Hematopoietic multipotent progenitor cell treated with erythropoietin and hydrocortisone succinate and interleukin-3 and kit ligand, for 17 days (in vitro differentiated cells): Measurements from ENCODE around the gene PRAF2.

ENCODE experiments used
- DNase-seq: peaks from one replicate; pipeline ENCODE4 v3.0.0-alpha.2; 2015; ENCODE audit warnings: low spot score

Gene PRAF2

DNA sequence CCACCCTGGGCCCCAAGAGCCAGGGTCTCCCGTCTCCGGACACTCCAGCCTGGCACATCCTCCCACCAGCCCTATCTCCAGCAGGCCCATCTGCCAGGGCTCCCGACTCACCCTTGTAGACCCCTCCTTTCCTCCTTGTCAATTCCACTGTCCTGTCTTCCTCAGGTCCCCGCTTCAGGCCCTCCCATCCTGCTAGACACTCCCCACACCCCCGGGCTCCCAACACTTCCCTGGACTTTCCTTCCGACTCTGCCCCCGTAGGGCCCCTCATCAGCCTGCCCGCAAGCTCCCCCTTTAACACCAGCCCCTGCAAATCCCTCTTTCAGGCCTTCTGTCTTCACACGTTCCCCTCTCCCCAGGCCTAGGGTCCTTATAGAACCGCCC, 1.1 kb downstream of the PRAF2 start:
- no peak for DNase-seq

DNA sequence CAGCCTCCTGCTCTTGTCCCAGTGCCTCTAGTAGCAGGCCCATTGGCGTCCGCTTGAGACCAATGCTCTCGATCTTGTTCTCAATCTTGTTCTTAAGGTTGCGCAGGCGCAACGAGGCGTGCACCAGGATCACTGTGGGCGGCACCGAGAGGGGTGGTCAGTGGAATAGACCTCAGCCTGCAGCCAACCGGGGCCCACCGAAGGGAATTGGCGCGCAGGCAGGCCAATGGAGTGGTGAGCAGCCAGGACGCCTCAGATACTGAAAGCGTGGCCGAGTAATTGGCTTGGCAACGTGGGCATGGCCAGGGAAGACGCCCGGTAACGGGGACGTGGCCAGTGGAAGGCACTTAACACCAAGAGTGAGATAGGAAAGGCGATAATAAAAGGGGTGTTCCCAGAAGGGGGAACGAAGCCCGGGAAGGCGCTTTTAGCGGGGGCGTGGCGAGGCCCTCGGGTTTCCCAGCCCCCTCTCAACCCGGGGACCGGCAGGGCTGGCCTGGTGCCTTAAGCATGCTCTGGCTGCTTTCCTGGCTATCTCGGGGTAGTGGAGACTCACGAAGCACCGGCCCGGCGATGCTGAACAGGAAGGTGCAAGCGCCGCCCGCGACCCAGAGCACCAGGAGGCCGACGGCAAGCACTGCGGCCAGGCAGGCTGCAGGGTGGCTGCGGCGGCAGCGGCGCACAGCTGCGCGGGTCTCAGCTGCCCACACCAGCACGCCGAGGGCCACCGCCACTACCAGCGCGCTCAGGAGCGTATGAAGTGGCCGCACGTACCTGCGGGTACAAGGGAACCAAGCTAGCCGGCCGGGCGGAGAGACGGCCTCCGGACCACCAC, 1.7 kb downstream of the PRAF2 start:
- DNase-seq: no peak

DNA sequence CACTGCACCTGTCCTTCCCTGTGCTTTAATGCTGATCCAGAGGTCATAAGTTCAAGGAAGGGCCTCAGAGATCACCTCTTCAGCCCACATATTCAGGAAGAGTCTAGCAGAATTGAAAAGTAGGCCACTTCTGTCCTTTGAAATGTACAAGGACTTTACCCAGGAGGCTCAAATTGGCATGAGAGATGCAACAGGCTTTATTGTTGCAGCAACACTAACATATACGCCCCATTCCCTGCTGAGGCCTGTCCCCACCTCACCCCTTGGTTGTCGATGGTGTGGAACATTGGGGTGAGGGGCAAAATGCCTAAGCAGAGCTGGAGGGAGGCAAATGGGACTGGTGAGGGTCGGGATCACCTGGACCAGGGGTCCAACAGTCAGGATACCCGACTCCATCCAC, 2.8 kb downstream of the PRAF2 start:
- DNase-seq: no peak

DNA sequence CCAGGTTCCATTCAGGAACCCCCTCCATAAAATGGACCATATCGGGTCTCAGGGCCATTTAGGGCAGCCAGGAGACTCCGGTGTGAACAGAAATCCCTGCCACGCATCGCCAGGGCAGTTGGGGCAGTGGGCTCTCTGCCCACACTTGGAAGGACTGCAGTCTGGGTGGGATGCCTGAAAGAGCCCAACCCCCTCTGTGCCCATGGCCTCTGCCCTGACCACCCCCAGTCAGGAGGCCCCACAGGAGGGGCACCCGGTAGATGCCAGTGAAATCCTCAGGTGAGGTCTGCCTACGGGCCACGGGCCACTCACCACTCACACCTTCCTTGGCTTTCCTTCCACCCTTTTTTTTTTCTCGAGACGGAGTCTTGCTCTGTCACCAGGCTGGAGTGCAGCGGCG, 4.8 kb downstream of the PRAF2 start:
- DNase-seq: no peak

DNA sequence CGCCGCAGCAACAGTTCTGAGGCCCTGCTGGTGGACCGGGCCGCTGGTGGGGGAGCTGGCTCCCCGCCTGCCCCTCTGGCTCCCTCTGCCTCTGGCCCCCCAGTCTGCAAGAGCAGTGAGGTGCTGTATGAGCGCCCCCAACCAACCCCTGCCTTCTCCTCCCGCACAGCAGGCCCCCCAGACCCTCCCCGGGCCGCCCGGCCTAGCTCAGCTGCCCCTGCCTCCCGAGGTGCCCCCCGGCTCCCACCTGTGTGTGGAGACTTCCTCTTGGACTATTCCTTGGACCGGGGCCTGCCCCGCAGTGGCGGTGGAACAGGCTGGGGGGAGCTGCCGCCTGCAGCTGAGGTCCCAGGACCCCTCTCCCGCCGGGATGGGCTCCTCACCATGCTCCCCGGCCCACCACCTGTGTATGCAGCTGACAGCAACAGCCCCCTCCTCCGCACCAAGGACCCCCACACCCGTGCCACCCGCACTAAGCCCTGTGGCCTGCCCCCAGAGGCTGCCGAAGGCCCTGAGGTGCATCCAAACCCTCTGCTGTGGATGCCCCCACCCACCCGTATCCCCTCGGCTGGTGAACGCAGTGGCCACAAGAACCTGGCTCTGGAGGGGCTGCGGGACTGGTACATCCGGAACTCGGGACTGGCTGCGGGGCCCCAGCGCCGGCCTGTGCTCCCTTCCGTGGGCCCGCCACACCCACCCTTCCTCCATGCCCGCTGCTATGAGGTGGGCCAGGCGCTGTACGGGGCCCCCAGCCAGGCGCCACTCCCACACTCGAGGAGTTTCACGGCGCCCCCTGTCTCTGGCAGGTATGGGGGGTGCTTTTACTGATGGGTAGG, 6.3 kb downstream of the PRAF2 start:
- no peak for DNase-seq

DNA sequence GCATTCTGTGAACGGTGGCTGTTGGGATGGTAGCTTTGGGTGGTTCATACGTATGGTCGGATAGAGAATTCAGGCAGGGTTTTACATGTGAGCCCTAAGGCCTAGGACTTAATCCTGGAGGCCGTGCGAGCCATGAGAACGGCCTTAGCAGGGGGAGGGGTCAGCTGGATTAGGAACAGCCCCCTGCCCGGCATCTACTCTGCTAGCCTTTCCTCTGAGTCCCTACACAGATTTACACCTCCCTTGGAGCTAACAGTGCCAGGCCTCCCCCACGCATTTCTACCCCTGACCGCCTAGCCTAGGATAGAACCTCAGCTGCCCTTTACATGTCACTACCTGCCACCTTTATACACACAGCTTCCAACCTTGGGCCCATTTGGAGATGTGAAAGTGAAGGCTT, 7.1 kb downstream of the PRAF2 start:
- DNase-seq: no peak

DNA sequence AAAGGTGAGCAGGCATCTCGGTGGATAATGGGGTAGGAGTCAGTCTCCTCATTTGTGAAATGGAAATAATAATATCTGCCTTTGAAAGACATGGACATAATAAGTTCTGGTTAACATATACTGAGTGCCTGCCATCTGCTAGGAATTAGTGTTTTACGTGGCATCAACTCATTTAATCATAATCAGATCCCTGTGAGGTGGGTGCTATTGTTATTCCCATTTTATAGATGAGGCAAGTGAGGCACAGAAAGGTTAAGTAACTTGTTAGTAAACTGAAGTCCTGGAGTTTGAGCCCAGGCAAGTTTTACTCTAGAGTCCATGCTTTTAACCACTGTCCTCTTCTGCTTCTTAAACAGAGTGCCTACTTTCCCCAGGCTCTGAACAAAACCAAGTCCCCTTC, 7.5 kb downstream of the PRAF2 start:
- no peak for DNase-seq

DNA sequence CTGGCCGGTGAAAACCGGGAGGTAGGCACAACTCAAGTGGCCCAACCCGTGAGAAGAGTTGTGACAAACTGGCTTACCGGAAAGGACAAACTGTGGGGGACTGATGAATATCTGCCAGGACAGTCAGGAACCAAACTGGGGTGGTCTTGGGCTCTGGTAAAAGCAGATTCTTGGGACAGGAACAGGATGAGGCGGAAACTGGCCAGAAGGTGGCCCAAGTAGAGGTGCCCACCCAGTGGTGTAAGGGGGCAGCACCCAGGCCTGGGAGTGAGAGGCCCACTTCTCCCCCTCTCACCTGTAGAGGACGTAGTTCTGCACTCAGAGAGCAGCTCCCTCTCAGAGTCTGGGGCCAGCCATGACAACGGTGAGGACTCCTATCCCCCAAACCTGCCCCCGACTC, 9.1 kb downstream of the PRAF2 start:
- no peak for DNase-seq

DNA sequence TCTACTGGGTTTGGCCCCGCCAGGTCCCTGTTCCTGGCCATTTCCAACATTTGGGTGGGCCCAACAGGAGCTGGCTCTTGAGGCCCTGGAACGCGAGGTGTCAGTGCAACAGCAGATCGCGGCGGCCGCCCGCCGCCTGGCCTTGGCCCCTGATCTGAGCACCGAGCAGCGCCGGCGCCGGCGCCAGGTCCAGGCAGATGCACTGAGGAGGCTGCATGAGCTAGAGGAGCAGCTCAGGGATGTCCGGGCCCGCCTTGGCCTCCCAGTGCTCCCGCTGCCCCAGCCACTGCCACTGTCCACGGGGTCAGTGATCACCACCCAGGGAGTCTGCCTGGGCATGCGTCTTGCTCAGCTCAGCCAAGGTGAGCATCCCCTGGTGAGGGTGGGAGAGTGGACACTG, 9.5 kb downstream of the PRAF2 start:
- no peak for DNase-seq

DNA sequence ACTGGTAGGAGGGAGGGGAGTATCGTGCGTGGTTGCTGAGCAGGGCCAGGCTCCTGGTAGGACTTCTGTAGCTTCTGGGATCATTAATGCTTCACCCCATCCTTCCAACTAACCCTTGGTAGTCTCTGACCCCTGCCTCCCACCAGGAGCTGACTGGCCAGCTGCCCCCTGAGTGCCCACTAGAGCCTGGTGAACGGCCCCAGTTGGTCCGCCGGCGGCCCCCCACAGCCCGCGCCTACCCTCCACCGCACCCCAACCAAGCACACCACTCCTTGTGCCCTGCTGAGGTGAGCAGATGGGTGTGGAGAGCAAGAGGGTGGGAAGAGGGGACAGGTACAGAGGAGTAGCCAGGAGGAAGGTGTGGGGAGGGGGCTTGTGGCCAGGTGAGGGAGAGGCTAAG, 10.1 kb downstream of the PRAF2 start:
- DNase-seq: no peak

DNA sequence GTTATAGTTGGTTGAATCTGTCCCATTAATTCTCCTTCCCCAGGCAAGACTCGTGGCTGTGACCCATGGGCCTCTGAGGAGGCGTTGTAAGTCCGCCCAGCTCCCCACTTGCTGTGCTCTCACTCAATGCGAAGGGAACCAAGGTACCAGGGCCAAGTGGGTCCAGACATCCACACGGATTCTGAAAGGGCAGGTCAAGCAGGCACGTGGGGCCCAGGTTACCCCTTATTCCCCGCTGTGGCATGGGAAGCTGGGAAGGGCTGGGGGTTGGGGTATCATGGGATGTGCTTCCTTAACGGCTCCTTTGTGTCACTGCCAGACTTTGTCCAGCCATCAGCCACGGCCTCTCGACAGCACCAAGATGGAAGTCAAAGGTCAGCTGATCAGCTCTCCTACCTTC, 11.9 kb downstream of the PRAF2 start:
- no peak for DNase-seq

DNA sequence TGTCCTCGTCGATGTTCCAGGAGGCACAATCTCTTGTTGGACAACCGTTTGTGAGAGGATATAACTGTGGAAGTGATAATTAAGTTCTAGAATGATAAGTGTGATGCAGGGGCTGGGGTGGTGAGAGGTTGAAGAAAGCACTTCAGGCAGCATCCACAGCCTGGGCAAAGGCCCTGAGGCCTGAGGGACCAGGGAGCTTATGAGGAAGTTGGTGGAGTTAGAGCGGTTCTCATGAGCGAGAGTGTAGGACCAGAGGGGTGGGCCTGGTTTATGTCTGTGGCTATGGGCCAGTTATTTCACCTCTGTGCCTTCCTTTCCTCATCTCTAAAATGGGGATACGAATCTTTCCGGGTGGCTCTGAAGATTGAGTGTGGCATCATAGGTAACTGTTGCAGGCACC, 12.3 kb downstream of the PRAF2 start:
- no peak for DNase-seq

DNA sequence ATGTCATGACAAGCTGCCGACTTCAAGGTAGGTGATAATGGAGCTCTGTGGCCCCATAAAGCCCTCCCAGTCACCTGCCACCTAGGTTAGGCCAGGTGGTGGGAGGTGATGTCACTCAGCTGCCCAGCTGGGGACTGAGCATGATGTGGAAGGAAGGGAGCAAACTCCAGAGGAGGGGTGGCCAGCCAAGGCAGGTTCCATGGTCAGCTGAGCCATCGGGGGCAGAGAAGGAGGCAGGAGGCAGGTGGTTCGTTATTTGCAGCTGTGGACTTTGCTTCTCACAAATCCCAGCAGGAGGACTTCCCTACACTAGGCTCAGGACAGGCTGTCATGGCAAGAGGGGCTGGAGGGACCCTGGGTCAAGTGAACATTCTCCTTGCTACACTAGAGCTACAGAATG, 12.9 kb downstream of the PRAF2 start:
- DNase-seq: no peak

DNA sequence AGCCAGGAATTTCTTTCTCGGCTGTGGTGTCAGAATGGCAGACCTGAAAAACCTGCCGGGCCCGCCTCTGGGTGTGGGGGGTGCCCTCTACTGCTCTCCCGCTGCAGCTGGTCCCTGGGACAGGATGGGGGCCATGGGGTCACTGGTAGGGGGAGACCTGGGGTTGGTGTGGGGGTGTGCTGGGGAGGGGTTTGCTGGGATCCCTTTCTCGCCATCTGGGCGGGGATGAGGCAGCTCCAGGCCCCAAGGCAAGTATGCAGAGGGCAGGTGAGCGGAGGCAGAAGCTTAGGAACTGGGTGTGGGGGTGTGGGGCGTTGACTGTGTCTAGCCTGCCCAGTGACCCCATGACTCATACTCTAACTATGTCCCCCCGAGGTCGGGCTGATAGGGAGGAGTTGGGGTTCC, 14.1 kb downstream of the PRAF2 start:
- no peak for DNase-seq

DNA sequence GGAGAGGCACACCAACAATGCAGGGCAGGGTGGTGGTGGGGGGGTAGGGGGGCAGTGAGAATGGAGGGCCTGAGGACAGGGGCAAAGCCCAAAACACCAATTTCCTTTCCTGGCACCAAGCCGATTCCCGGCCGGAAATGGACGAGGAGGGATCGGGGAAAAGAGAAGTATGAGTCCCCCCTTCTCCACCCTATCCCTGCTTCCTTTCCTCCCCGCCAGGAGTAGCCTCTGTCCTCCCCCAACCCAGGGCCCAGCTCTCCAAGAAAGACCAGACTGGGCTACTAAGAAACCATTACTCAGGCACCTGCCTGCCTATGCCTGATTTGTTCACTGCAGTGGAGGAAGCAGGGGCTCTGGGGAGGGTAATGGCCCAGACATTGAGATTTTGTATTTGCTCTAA, 14.6 kb downstream of the PRAF2 start:
- no peak for DNase-seq

DNA sequence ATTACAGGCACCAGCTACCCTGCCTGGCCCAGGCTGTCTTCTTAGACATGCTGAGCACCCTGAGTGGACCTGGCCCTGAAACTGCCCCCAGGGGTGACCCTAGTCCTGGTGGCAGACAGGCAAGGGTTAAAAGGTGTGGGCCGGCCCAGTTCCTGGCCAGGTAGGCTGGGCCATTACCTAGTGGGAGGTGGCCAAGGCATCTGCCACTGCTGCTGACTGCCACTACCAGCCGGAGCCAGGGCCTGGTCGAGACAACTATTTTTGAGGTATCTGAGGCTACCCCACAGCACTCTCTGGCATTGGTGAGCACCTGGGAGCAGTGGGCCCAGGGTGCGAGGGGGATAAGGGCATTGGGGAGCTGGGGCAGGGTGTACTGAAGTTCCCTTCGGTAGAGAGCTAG, 15.0 kb downstream of the PRAF2 start, which contains the start of gene CCDC120:
Gene CCDC120, plus strand, starts transcription at position 206 of the 400 bp plus-strand sequence. CDS start 3,043 bp downstream, outside the sequence.
- no peak for DNase-seq

DNA sequence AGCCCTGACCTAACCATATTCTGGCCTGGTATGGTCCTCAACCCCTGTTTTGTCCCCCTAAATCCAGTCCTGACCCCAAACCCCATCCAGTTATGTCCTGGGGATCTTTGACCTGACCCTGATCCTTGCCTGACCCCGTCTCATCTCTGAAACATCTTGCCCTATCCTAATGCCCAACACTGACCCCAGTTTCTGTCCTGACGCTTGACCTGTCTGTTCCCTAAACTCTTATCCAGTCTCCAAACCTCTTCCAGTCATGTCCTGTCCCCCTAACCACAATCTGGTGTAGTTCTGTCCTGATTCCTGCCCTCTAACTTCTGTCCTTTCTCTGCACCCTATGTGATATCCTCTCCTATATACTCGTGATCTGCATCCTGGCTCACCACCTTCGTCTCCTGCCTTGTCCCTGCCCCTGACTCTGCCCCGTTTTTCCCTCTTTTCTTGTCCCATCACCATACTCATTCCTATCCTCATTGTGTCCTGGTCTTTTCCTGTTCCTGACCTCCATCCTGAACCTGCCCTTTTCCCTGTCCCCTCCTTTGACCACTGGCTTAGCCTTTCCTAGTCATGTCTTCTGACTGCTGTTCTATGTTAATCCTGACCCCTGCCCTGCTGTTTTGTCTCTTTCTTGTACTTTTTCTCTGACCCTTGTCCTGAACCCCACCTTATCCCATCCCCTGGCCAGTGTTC, 19.6 kb downstream of the PRAF2 start:
- no peak for DNase-seq

DNA sequence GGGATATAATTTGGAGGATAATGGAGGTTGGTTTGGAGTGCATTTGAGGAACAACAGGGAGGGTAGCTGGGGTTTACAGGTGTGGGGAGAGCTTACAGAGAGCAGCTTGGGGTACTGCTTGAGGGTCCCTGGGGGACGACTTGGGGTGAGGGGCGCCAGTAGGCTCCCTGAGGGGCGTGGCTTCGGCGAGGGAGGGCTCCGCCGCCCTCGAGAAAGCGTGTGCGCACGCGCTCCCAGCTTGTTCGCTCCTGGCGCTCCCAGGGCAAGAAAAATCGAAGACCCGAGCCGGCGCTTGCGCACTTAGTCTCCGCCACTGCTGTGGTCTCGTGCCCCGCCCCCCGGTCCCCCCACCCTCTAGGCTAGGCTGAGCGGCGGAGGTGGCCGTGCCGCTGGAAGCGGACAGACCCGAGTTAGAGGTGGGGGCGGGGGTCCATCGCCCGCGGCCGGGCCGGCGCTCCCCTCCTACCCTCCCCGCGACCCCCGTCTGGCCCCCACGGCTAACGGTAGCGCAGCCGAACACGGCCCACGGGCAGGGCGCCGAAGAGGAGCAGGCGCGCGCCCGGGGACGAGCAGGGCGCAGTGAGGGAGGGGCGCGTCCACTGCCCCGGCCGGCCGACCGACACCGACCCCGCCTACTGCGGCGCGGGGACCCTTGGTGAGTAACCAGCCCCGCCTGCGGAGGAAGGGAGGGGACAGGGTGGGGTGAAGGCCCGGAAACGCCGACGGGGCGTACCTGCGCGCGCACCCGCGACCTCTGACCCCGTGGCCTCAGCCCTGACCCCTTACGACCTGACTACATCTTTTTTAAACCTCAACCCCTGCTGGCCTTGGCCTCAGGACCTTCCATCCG, 20.4 kb downstream of the PRAF2 start:
- DNase-seq: no peak

DNA sequence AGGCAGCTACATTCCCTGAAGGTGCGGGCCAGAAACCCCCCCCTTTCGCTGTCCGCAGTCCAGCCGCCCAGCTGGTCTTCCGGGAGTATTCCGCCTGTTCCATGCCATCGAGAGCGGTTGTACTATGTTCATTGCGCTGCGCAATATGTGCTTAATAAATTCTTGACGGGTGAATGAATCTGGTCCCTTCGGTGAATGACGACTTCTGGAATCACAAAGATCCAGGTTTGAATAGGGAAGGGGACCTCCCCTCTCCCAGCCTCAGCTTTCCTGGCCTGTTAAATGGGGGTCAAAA, 29.9 kb downstream of the PRAF2 start:
- no peak for DNase-seq

DNA sequence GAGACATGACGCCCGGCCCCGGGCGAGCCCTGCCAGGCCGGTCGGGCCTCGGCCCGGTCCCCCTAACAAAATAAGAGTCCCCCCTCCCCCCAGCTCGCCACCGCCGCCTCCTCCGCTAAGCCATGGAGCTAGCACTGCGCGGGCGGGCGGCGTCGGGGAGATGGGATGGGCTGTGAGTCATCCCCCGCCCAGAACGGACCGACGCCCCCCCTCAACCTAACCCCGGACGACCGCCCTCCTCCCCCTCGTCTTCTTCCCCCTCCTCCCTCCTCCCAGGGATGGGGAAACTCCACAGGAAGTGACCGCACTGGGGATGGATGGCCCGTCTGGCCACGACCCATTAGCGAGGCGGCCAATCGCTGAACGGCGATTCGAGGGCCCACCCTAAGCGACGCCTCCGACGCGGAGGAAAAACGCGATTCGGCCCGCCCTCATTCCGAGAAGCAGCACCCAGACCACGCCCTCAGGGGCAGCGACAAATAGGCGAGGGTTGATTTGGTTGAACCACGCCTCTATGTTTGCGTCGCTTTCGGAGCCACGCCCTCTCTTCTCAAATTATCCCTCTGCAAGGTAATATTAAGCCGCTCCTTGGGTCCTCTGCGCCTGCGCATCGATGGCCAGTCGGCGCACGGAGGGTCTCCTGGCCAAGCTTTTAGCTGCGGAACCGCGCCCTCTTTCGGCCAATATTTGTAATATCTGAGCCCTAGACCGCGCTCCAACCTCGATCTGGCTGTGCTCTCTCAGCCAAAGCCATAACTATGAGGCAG, 30.4 kb downstream of the PRAF2 start, which contains the start of gene TFE3:
Gene TFE3, minus strand, starts transcription at position 138 of the 767 bp plus-strand sequence. Its CDS starts 131 bp downstream, at position 7.
- peak; percentile 99 for DNase-seq

DNA sequence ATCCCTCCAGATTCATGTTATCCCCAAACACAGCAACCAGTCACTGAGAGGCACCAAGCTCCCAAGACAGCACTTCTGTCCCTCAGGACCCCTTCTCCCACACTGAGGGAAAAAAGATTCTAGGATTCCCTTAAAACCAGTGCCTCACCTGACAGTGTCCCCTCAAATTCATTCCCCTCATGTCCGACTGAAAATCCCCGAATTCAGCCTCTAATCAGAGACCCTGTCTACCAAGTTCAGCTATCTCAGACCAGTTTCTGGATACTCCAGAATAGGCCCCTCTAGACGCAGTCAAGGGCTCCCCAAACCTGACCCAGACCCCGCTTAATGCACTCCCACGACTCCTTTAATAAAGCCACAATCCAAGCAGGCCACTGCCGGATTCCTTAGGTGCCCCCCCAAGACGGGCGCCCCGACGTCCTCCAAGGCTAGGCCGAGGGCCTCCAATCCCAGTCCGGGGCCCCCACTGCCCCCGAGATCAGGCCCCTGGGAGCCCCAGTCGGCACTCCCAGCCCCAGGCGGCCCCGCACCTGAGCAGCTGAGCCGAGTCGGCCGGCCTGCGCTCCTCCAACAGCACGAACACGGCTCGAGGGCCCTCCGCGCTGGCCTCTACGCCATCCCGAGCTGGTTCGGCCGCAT, 31.1 kb downstream of the PRAF2 start:
- peak; percentile 47 for DNase-seq
